Body of pancreas (tissue), 4 donors: ENCODE measurements around the gene SRSF5.

Experiments used
- CTCF ChIP-seq, 7 experiments: fragments of 450-650 bp in 4 of 7; fragments of 200-600 bp in 3 of 7; sonication (generic) in 3 of 7; IDR thresholded peaks; one replicate each; pipeline ENCODE4 v1.5.1; 2016 to 2019; ENCODE audit warnings: antibody characterized with exemption in 7 of 7
- POLR2A ChIP-seq, 3 donors: fragments of 450-650 bp; IDR thresholded peaks; one replicate each; pipeline ENCODE4 v1.6.1; 2016; ENCODE audit warnings: antibody characterized with exemption in 3 of 3, mild to moderate bottlenecking in 2 of 3

GRCh38 chr14:69749956-69750355, 17.0 kb upstream of the SRSF5 start:
- no peak for TF ChIP-seq POLR2A (IDR thresholded peaks at IDR 0.05)
- no peak for TF ChIP-seq CTCF (IDR thresholded peaks at IDR 0.05)
